GM18909 (cell line): ENCODE measurements around the gene R3HDM1.
"Not testable (repeated sequence)": the region's sequence is repeated elsewhere in the genome, so short reads cannot be mapped to it uniquely, and the experiment has no call there.

Experiments used
- ATAC-seq: cut with Tn5 transposase; IDR thresholded peaks from one replicate; pipeline ENCODE4 v1.9.1; 2021; ENCODE audit warnings: mild to moderate bottlenecking; ENCODE audit not compliant: unreplicated experiment, poor library complexity

R3HDM1 gene

GRCh38 chr2:135701442-135701841 lies 170.2 kb downstream of the R3HDM1 start:
- no peak for ATAC-seq

- ATAC-seq: no peak
Observed at GRCh38 chr2:135703300-135703699, 172.0 kb downstream of the R3HDM1 start.

GRCh38 chr2:135704075-135704474 lies 172.8 kb downstream of the R3HDM1 start:
- ATAC-seq: not testable (repeated sequence)

- ATAC-seq: no peak
Observed at GRCh38 chr2:135708159-135708558, 176.9 kb downstream of the R3HDM1 start.

- ATAC-seq: peak; percentile 59
Observed at GRCh38 chr2:135709992-135710391, 178.7 kb downstream of the R3HDM1 start.

GRCh38 chr2:135715086-135715485 lies 183.8 kb downstream of the R3HDM1 start:
- ATAC-seq: not testable (repeated sequence)

GRCh38 chr2:135728064-135728743 lies 196.9 kb downstream of the R3HDM1 start:
- ATAC-seq: no peak

- no peak for ATAC-seq
Observed at GRCh38 chr2:135732561-135732960, 201.3 kb downstream of the R3HDM1 start.

- no peak for ATAC-seq
Observed at GRCh38 chr2:135733045-135733444, 201.8 kb downstream of the R3HDM1 start.

GRCh38 chr2:135736546-135736945 lies 205.3 kb downstream of the R3HDM1 start:
- no peak for ATAC-seq

- no peak for ATAC-seq
Observed at GRCh38 chr2:135740206-135740605, 208.9 kb downstream of the R3HDM1 start.

- ATAC-seq: no peak
Observed at GRCh38 chr2:135741043-135741394, 209.7 kb downstream of the R3HDM1 start.

- ATAC-seq: peak; percentile 94
Observed at GRCh38 chr2:135741395-135742324, 210.4 kb downstream of the R3HDM1 start, which contains the start of gene UBXN4. TSS of gene UBXN4 (plus strand) at chr2:135741855. CDS start at chr2:135741930, 75 bp downstream.

- peak; percentile 23 for ATAC-seq
Observed at GRCh38 chr2:135742325-135742757, 211.1 kb downstream of the R3HDM1 start.

- ATAC-seq: no peak
Observed at GRCh38 chr2:135743860-135744259, 212.6 kb downstream of the R3HDM1 start.

GRCh38 chr2:135744760-135745314 lies 213.6 kb downstream of the R3HDM1 start:
- peak; percentile 24 for ATAC-seq

- no peak for ATAC-seq
Observed at GRCh38 chr2:135745545-135745944, 214.3 kb downstream of the R3HDM1 start.

GRCh38 chr2:135755573-135755972 lies 224.3 kb downstream of the R3HDM1 start:
- ATAC-seq: no peak

- no peak for ATAC-seq
Observed at GRCh38 chr2:135756692-135757091, 225.4 kb downstream of the R3HDM1 start.

- ATAC-seq: no peak
Observed at GRCh38 chr2:135762022-135762421, 230.7 kb downstream of the R3HDM1 start.

- no peak for ATAC-seq
Observed at GRCh38 chr2:135762530-135762929, 231.2 kb downstream of the R3HDM1 start.
